ENCODE measurements around the gene ADAMTS8.

ADAMTS8 gene

DNA sequence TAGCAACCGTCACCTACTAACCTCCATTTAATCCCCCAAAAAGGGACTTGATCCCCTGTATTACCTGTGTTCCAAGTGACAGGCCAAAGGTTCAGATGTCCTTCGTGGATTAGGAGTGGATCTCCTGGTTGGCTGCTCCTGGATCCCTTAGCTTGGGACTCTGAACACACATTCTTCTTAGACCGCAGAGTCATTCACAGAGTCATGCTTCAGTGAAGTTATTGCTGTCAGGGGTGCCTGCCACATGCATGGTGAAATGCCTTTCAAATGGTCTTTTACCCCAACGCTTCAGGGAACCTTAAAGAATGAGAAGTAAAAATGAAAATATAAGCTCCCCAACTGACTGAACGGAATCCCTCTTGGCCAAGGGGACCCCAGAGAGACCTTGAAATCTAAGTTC is 49.1 kb downstream of the ADAMTS8 start:
- Histone ChIP-seq H3K36me3 (ENCODE audit: control insufficient read depth, insufficient read depth, low read length) (no peaks in the 10 kb centered on the region), H3K27ac (ENCODE audit: low read depth, low read length) (no peak overlapping the region), H3K4me1 (ENCODE audit: control insufficient read depth, low read depth, low read length) (peaks cover 11% of the 10 kb centered on the region), H3K23ac (ENCODE audit: low read length) (no peak overlapping the region), H3K79me2 (ENCODE audit: control insufficient read depth, insufficient read depth, low read length) (no peaks in the 10 kb centered on the region), H4K5ac (ENCODE audit: low read length) (no peak overlapping the region), H2AK5ac (ENCODE audit: low read length) (peak overlapping the region; percentile 53), H4K8ac (ENCODE audit: low read depth, low read length) (no peak overlapping the region), H3K18ac (ENCODE audit: low read length) (peak overlapping the region; percentile 63), H3K9ac (ENCODE audit: low read length) (no peak overlapping the region), H2BK5ac (ENCODE audit: low read length) (no peak overlapping the region), H2BK15ac (replicated peaks; ENCODE audit: low read depth) (no peak overlapping the region), H3K56ac (ENCODE audit: low read length) (no peak overlapping the region), H3K27me3 (ENCODE audit: insufficient read depth, low read length, poor library complexity) (no peaks in the 10 kb centered on the region), H3K4ac (ENCODE audit: low read depth, low read length) (no peak overlapping the region), H3K4me2 (ENCODE audit: low read length) (no peak overlapping the region), H3K4me3 (ENCODE audit: low read length) (no peak overlapping the region), H3K79me1 (ENCODE audit: low read length) (no peaks in the 10 kb centered on the region), H2BK120ac (ENCODE audit: low read depth, low read length) (no peak overlapping the region)
- WGBS (ENCODE audit: extremely low coverage, insufficient coverage, low lambda C conversion rate) = no CpG with 5 or more reads among the region's 5 CpGs
- no peak for DNase-seq

DNA sequence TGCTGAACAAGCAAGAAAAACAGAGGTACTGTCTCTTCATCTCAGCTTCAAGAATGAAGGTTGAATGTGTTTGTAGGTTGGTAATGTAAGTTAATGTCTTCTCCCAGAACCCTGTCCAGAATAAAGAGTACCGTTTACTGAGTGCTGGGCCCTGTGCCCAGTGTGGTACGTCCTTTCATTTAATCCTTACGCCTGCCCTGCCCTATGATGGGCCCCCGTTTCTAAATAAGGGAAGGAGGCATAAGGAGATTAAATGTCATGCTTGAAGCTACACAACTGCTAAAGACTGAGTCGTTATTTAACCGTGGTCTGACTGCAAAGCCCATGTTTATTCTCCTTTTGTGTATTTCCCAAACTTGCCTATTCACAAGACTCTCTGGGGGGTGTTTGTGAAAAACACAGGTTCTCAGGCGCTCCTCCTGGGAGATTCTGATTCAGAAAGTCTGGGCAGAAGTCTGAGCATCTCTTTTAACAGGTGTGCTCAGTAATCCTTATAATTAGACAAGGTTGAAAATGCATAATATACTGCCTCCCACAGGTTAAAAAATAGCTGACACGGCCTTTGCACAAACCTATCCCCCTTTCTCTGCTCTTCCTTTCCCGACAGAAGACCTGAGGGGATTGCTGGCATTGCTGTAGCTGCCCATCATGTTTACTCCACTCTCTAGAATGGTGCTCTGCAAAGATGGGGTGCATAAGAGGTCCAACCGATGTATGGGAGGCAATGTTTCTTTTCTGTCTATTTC is 57.4 kb downstream of the ADAMTS8 start:
- H3K36me3 ChIP-seq (ENCODE audit: control insufficient read depth, insufficient read depth, low read length) = no peaks in the 10 kb centered on the region
- no peak overlapping the region for H3K9ac ChIP-seq (ENCODE audit: low read length)
- H2AK5ac ChIP-seq (ENCODE audit: low read length) = no peak overlapping the region
- H3K27me3 ChIP-seq (ENCODE audit: insufficient read depth, low read length, poor library complexity) = no peaks in the 10 kb centered on the region
- H3K18ac ChIP-seq (ENCODE audit: low read length) = no peak overlapping the region
- no peak overlapping the region for H3K4me3 ChIP-seq (ENCODE audit: low read length)
- no peak overlapping the region for H4K8ac ChIP-seq (ENCODE audit: low read depth, low read length)
- H3K27ac ChIP-seq (ENCODE audit: low read depth, low read length) = no peak overlapping the region
- DNase-seq = no peak
- no peak overlapping the region for H2BK5ac ChIP-seq (ENCODE audit: low read length)
- H3K23ac ChIP-seq (ENCODE audit: low read length) = no peak overlapping the region
- H2BK120ac ChIP-seq (ENCODE audit: low read depth, low read length) = no peak overlapping the region
- no peaks in the 10 kb centered on the region for H3K79me2 ChIP-seq (ENCODE audit: control insufficient read depth, insufficient read depth, low read length)
- H3K79me1 ChIP-seq (ENCODE audit: low read length) = no peaks in the 10 kb centered on the region
- H2BK15ac ChIP-seq (replicated peaks; ENCODE audit: low read depth) = no peak overlapping the region
- WGBS (ENCODE audit: extremely low coverage, insufficient coverage, low lambda C conversion rate) = no CpG with 5 or more reads among the region's 10 CpGs
- H4K5ac ChIP-seq (ENCODE audit: low read length) = no peak overlapping the region
- H3K4ac ChIP-seq (ENCODE audit: low read depth, low read length) = no peak overlapping the region
- no peak overlapping the region for H3K56ac ChIP-seq (ENCODE audit: low read length)
- no peaks in the 10 kb centered on the region for H3K4me1 ChIP-seq (ENCODE audit: control insufficient read depth, low read depth, low read length)
- H3K4me2 ChIP-seq (ENCODE audit: low read length) = no peak overlapping the region

DNA sequence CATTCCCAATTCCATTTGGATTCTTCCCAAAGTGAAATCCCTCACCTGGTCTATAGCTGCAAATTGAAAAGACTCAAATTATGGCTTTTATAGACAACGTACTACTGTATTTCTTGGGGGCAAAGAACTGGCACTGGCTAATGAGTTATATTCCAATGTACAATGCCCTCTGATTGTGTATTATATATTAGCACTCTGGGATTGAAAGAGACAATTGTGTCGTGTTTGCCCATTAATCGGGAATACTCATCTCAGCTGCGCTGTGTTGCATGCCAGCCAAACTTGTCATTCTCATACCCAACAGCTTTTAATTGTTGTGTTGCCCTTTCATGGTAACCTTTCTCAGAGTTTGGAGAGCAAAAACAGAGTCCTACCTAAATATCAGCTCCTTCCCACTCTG is 58.7 kb downstream of the ADAMTS8 start:
- H3K4me2 ChIP-seq (ENCODE audit: low read length) = no peak overlapping the region
- WGBS (ENCODE audit: extremely low coverage, insufficient coverage, low lambda C conversion rate) = no CpG with 5 or more reads among the region's 4 CpGs
- H4K8ac ChIP-seq (ENCODE audit: low read depth, low read length) = no peak overlapping the region
- no peak overlapping the region for H3K4ac ChIP-seq (ENCODE audit: low read depth, low read length)
- no peak overlapping the region for H3K27ac ChIP-seq (ENCODE audit: low read depth, low read length)
- H3K18ac ChIP-seq (ENCODE audit: low read length) = no peak overlapping the region
- H3K27me3 ChIP-seq (ENCODE audit: insufficient read depth, low read length, poor library complexity) = no peaks in the 10 kb centered on the region
- no peak overlapping the region for H2BK5ac ChIP-seq (ENCODE audit: low read length)
- H3K4me1 ChIP-seq (ENCODE audit: control insufficient read depth, low read depth, low read length) = no peaks in the 10 kb centered on the region
- no peak overlapping the region for H4K5ac ChIP-seq (ENCODE audit: low read length)
- no peaks in the 10 kb centered on the region for H3K79me2 ChIP-seq (ENCODE audit: control insufficient read depth, insufficient read depth, low read length)
- H2AK5ac ChIP-seq (ENCODE audit: low read length) = no peak overlapping the region
- no peak overlapping the region for H3K4me3 ChIP-seq (ENCODE audit: low read length)
- no peak overlapping the region for H2BK15ac ChIP-seq (replicated peaks; ENCODE audit: low read depth)
- no peak overlapping the region for H3K56ac ChIP-seq (ENCODE audit: low read length)
- no peak overlapping the region for H2BK120ac ChIP-seq (ENCODE audit: low read depth, low read length)
- H3K9ac ChIP-seq (ENCODE audit: low read length) = no peak overlapping the region
- no peaks in the 10 kb centered on the region for H3K79me1 ChIP-seq (ENCODE audit: low read length)
- DNase-seq = no peak
- H3K36me3 ChIP-seq (ENCODE audit: control insufficient read depth, insufficient read depth, low read length) = no peaks in the 10 kb centered on the region
- H3K23ac ChIP-seq (ENCODE audit: low read length) = no peak overlapping the region

DNA sequence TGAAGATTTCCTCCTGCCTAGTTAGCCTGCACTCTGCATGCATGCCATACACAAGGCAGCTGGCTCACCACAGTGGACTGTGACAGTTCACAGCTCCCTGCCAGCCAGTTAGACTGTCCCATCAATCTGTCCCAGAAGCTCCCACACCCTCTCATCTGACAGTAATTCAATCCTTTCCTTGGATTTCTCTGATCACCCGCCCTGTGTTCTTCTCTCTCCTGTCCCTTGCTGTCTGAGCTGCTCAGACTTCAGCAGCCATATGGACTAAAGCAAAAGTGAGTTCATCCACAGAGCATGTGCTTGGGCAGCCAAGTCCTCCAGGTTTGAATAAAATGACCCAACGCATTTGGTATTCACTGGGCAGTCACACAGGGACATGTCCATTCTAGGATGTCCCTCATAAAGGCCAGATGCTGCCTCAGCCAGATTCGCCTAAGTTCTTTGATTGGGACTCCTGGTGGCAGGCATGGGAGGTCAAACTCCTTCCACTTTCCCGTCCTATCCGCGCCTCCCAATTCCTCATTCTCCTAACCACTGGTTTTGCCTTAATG is 59.2 kb downstream of the ADAMTS8 start:
- peak; percentile 27 for DNase-seq

DNA sequence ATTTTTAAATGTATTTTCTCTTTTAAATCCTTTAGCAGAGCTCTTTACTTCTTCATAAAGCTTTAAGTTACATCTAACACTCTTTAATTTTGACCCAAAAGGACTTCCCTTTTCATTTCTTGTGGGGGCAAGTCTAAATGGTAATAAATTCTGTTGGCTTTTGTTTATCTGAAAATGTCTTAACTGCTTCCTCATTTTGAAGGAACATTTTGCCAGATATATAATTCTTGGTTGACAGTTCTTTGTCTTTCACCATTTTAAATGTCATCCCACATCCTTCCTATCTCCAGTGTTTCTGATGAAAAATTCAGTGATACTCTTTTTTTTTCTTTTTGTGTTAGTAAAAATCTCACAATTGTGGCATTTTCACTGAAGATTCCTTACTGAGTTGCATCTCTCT is 69.0 kb downstream of the ADAMTS8 start:
- Histone ChIP-seq H3K27me3 (ENCODE audit: insufficient read depth, low read length, poor library complexity) (no peaks in the 10 kb centered on the region), H3K18ac (ENCODE audit: low read length) (no peak overlapping the region), H3K23ac (ENCODE audit: low read length) (no peak overlapping the region), H3K36me3 (ENCODE audit: control insufficient read depth, insufficient read depth, low read length) (no peaks in the 10 kb centered on the region), H3K4ac (ENCODE audit: low read depth, low read length) (no peak overlapping the region), H2BK15ac (replicated peaks; ENCODE audit: low read depth) (no peak overlapping the region), H2BK5ac (ENCODE audit: low read length) (no peak overlapping the region), H3K4me3 (ENCODE audit: low read length) (no peak overlapping the region), H3K4me2 (ENCODE audit: low read length) (no peak overlapping the region), H2BK120ac (ENCODE audit: low read depth, low read length) (no peak overlapping the region), H3K4me1 (ENCODE audit: control insufficient read depth, low read depth, low read length) (no peaks in the 10 kb centered on the region), H4K5ac (ENCODE audit: low read length) (no peak overlapping the region), H3K79me1 (ENCODE audit: low read length) (no peaks in the 10 kb centered on the region), H2AK5ac (ENCODE audit: low read length) (no peak overlapping the region), H3K9ac (ENCODE audit: low read length) (no peak overlapping the region), H3K56ac (ENCODE audit: low read length) (no peak overlapping the region), H3K27ac (ENCODE audit: low read depth, low read length) (no peak overlapping the region), H4K8ac (ENCODE audit: low read depth, low read length) (no peak overlapping the region), H3K79me2 (ENCODE audit: control insufficient read depth, insufficient read depth, low read length) (no peaks in the 10 kb centered on the region)
- no peak for DNase-seq

More for the DNA sequence above, 59.2 kb downstream of the ADAMTS8 start:
- H3K4me2 ChIP-seq (ENCODE audit: low read length) = no peak overlapping the region
- H3K18ac ChIP-seq (ENCODE audit: low read length) = no peak overlapping the region
- H3K27ac ChIP-seq (ENCODE audit: low read depth, low read length) = no peak overlapping the region
- H3K27me3 ChIP-seq (ENCODE audit: insufficient read depth, low read length, poor library complexity) = no peaks in the 10 kb centered on the region
- H3K9ac ChIP-seq (ENCODE audit: low read length) = no peak overlapping the region
- H2AK5ac ChIP-seq (ENCODE audit: low read length) = no peak overlapping the region
- H3K36me3 ChIP-seq (ENCODE audit: control insufficient read depth, insufficient read depth, low read length) = no peaks in the 10 kb centered on the region
- no peaks in the 10 kb centered on the region for H3K79me1 ChIP-seq (ENCODE audit: low read length)
- H4K5ac ChIP-seq (ENCODE audit: low read length) = no peak overlapping the region
- no peak overlapping the region for H2BK5ac ChIP-seq (ENCODE audit: low read length)
- no peak overlapping the region for H3K4me3 ChIP-seq (ENCODE audit: low read length)
- no peak overlapping the region for H3K23ac ChIP-seq (ENCODE audit: low read length)
- no peak overlapping the region for H2BK15ac ChIP-seq (replicated peaks; ENCODE audit: low read depth)
- H3K4me1 ChIP-seq (ENCODE audit: control insufficient read depth, low read depth, low read length) = no peaks in the 10 kb centered on the region
- no CpG with 5 or more reads among the region's 6 CpGs for WGBS (ENCODE audit: extremely low coverage, insufficient coverage, low lambda C conversion rate)
- H3K56ac ChIP-seq (ENCODE audit: low read length) = no peak overlapping the region
- no peak overlapping the region for H4K8ac ChIP-seq (ENCODE audit: low read depth, low read length)
- no peaks in the 10 kb centered on the region for H3K79me2 ChIP-seq (ENCODE audit: control insufficient read depth, insufficient read depth, low read length)
- H3K4ac ChIP-seq (ENCODE audit: low read depth, low read length) = no peak overlapping the region
- no peak overlapping the region for H2BK120ac ChIP-seq (ENCODE audit: low read depth, low read length)

DNA sequence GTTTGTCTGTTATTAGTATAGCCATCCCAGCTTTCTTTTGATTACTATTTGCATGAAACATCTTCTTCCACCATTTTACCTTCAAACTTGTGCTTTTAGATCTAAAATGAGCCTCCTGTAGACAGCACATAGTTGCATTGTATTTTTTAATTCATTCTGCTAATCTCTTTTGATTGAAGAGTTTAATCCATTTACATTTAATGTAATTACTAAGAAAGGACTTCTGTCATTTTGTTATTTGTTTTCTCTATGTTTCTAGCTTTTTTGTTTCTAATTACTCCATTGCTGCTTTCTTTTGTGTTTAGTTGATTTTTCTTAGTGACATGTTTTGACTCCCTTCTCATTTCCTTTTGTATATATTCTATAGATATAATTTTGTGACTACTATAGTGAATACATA is 70.0 kb downstream of the ADAMTS8 start:
- Histone ChIP-seq H3K4me2 (ENCODE audit: low read length) (no peak overlapping the region), H4K5ac (ENCODE audit: low read length) (no peak overlapping the region), H3K23ac (ENCODE audit: low read length) (no peak overlapping the region), H3K9ac (ENCODE audit: low read length) (no peak overlapping the region), H3K79me2 (ENCODE audit: control insufficient read depth, insufficient read depth, low read length) (no peaks in the 10 kb centered on the region), H3K18ac (ENCODE audit: low read length) (no peak overlapping the region), H3K4me3 (ENCODE audit: low read length) (no peak overlapping the region), H3K36me3 (ENCODE audit: control insufficient read depth, insufficient read depth, low read length) (no peaks in the 10 kb centered on the region), H3K4ac (ENCODE audit: low read depth, low read length) (no peak overlapping the region), H3K27ac (ENCODE audit: low read depth, low read length) (no peak overlapping the region), H3K27me3 (ENCODE audit: insufficient read depth, low read length, poor library complexity) (no peaks in the 10 kb centered on the region), H2AK5ac (ENCODE audit: low read length) (no peak overlapping the region), H3K4me1 (ENCODE audit: control insufficient read depth, low read depth, low read length) (no peaks in the 10 kb centered on the region), H3K56ac (ENCODE audit: low read length) (no peak overlapping the region), H4K8ac (ENCODE audit: low read depth, low read length) (no peak overlapping the region), H2BK5ac (ENCODE audit: low read length) (no peak overlapping the region), H2BK15ac (replicated peaks; ENCODE audit: low read depth) (no peak overlapping the region), H3K79me1 (ENCODE audit: low read length) (no peaks in the 10 kb centered on the region), H2BK120ac (ENCODE audit: low read depth, low read length) (no peak overlapping the region)
- DNase-seq = no peak

All from mesendoderm (in vitro differentiated cells).